Cardiac muscle cell (in vitro differentiated cells and primary cell): ENCODE results near the gene CYB561D1. TPM values are rescaled to one million over a fixed set of nuclear protein-coding genes. Genes with fewer than 3 reads are reported as not detected.

Source experiments
- DNase-seq, 2 donors: peaks; one replicate each; pipeline versions ENCODE4 v3.0.0 to v3.0.0-alpha.2; 2010 to 2017; ENCODE audit warnings: low read depth in 1 of 2, low spot score in 1 of 2
- H3K27ac ChIP-seq: fragments of 200-600 bp; sonication (generic); 2 replicates; pipeline ENCODE4 v1.5.1; 2016
- H3K27me3 ChIP-seq: fragments of 200-600 bp; sonication (generic); 2 replicates; pipeline ENCODE4 v1.6.0; 2016; ENCODE audit warnings: control low read depth
- H3K36me3 ChIP-seq: fragments of 200-600 bp; sonication (generic); 2 replicates; pipeline ENCODE4 v1.5.1; 2016; ENCODE audit warnings: control low read depth
- H3K4me1 ChIP-seq: fragments of 200-600 bp; sonication (generic); 2 replicates; pipeline ENCODE4 v1.8.1; 2017; ENCODE audit warnings: low read depth, mild to moderate bottlenecking, mixed run types
- H3K4me3 ChIP-seq: fragments of 200-600 bp; sonication (generic); 2 replicates; pipeline ENCODE4 v1.5.1; 2016; ENCODE audit warnings: mild to moderate bottlenecking
- H3K9me3 ChIP-seq: fragments of 200-600 bp; sonication (generic); 2 replicates; pipeline ENCODE4 v1.5.1; 2017; ENCODE audit warnings: low read depth, mild to moderate bottlenecking, control low read depth
- CTCF ChIP-seq: IDR thresholded peaks from 2 replicates; pipeline ENCODE4 v1.5.1; 2012; ENCODE audit warnings: low read depth, mild to moderate bottlenecking, low read length
- polyA plus RNA-seq: library from polyadenylated mRNA; unstranded; fragments of >200 nt; fragmentation: Nextera tagmentation; extraction: Ambion mirVana; gene quantifications from 2 replicates; pipeline ENCODE4 v1.2.1, GENCODE V29; 2016
- total RNA-seq: library from RNA; depleted of rRNA; stranded (reverse); fragments of >200 nt; gene quantifications from 2 replicates; pipeline ENCODE4 v1.2.3, GENCODE V29; 2016

Gene CYB561D1
- total and polyA plus RNA-seq, 2 experiments from 2014 or later = 5.3 to 6.6 TPM

- no peaks in the 10 kb centered on the region for H3K36me3 ChIP-seq
- no peak for TF ChIP-seq CTCF
Measured at GRCh38 chr1:109457819-109458218, 36.1 kb upstream of the CYB561D1 start.

GRCh38 chr1:109466125-109466451 is 27.8 kb upstream of the CYB561D1 start:
- Histone ChIP-seq H3K27me3 (peaks cover 46% of the 10 kb centered on the region), H3K27ac (peak overlapping the region; percentile 96), H3K4me3 (peak overlapping the region; percentile 72), H3K9me3 (no peaks in the 10 kb centered on the region), H3K36me3 (no peaks in the 10 kb centered on the region), H3K4me1 (peaks cover 6% of the 10 kb centered on the region)
- no peak for DNase-seq
- no peak for TF ChIP-seq CTCF

More at GRCh38 chr1:109457819-109458218, 36.1 kb upstream of the CYB561D1 start:
- Histone ChIP-seq H3K27ac (no peak overlapping the region), H3K27me3 (peaks cover 7% of the 10 kb centered on the region), H3K9me3 (no peaks in the 10 kb centered on the region), H3K4me3 (no peak overlapping the region), H3K4me1 (no peaks in the 10 kb centered on the region)
- DNase-seq = no peak

- H3K27ac ChIP-seq = peak within 1 kb of the TSS; percentile 96
- H3K27me3 ChIP-seq = peaks cover 46% of the 10 kb centered on the region
- H3K4me3 ChIP-seq = peak within 1 kb of the TSS; percentile 72
- H3K4me1 ChIP-seq = peaks cover 6% of the 10 kb centered on the region
- H3K36me3 ChIP-seq = no peaks in the 10 kb centered on the region
- H3K9me3 ChIP-seq = no peaks in the 10 kb centered on the region
- TF ChIP-seq CTCF = no peak
- peak; percentile 21 to 85 for DNase-seq
Measured at GRCh38 chr1:109466452-109467300, 27.2 kb upstream of the CYB561D1 start, which contains the start of gene SYPL2. TSS of gene SYPL2 (plus strand) at chr1:109466546. CDS start at chr1:109466844, 298 bp downstream.

GRCh38 chr1:109467301-109467777 is 26.6 kb upstream of the CYB561D1 start:
- no peaks in the 10 kb centered on the region for H3K36me3 ChIP-seq
- no peak for DNase-seq
- TF ChIP-seq CTCF = no peak
- peaks cover 42% of the 10 kb centered on the region for H3K27me3 ChIP-seq
- peak overlapping the region; percentile 96 for H3K27ac ChIP-seq
- peaks cover 6% of the 10 kb centered on the region for H3K4me1 ChIP-seq
- no peaks in the 10 kb centered on the region for H3K9me3 ChIP-seq
- peak overlapping the region; percentile 72 for H3K4me3 ChIP-seq

- no peak overlapping the region for H3K4me3 ChIP-seq
- peak overlapping the region; percentile 96 for H3K27ac ChIP-seq
- TF ChIP-seq CTCF = no peak
- H3K27me3 ChIP-seq = peaks cover 37% of the 10 kb centered on the region
- DNase-seq = no peak
- peaks cover 6% of the 10 kb centered on the region for H3K4me1 ChIP-seq
- no peaks in the 10 kb centered on the region for H3K36me3 ChIP-seq
- no peaks in the 10 kb centered on the region for H3K9me3 ChIP-seq
Measured at GRCh38 chr1:109468061-109468460, 25.8 kb upstream of the CYB561D1 start.
